Loucy (cell line): ENCODE results near the gene TBX21.

Experiments used
- EZH2phosphoT487 ChIP-seq: fragments of 200-600 bp; IDR thresholded peaks from 2 replicates; pipeline ENCODE4 v1.6.1; 2018; ENCODE audit warnings: antibody characterized with exemption, mild to moderate bottlenecking, moderate library complexity, borderline replicate concordance
- TF ChIP-seq, protein P1 (sequence below): fragments of 200-600 bp; sonication (generic); conservative IDR thresholded peaks from 2 replicates; pipeline ENCODE4 v1.5.1; 2014; ENCODE audit warnings: mild to moderate bottlenecking, antibody characterized with exemption, low read length

DNA sequence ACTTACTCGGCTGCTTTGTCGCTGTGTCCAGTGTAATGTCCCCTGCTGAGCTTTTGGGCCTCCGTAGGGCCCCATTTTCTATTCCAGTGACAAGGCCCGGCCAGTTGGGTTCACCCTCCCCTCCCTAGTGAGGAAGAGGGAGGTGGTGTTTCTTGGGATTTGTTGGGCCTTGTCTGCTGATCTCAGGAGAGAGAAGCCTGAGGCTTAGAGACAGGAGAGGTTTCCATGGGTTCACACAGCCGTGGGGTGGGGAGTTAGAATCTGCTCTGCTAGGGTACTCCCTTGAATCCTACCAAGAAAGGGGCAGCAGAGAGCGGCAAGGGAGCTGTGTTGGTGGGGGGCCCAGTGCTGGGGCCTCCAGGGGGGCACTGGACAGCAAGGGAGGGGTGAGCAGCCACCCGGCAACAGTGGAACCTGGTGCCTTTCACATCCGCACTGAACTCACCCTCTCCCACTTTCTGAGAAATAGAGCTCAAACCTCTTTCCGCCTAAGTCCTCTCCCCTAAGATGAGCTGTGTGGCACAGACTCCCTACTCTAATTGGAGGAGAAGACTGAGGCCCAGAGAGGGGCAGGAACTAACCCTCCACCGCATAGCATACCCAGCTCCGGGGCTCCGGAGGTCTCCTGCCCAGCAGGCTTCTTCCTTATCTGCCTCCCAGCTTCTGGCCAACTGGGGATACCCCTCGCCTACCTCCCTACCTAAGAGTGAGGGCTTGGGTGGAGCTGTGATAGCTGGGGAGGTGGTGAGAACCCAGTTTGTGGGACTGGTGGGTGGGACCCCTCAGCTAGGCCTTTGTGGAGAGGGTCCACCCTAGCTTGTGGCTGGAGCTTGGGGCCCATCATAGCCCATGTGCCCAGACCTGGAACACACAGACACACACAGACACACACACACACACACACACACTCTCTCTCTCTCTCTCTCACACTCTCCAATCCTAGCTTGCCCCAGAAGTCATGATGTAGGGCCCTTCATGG, 32.3 kb upstream of the TBX21 start:
- TF ChIP-seq, protein P1, sequence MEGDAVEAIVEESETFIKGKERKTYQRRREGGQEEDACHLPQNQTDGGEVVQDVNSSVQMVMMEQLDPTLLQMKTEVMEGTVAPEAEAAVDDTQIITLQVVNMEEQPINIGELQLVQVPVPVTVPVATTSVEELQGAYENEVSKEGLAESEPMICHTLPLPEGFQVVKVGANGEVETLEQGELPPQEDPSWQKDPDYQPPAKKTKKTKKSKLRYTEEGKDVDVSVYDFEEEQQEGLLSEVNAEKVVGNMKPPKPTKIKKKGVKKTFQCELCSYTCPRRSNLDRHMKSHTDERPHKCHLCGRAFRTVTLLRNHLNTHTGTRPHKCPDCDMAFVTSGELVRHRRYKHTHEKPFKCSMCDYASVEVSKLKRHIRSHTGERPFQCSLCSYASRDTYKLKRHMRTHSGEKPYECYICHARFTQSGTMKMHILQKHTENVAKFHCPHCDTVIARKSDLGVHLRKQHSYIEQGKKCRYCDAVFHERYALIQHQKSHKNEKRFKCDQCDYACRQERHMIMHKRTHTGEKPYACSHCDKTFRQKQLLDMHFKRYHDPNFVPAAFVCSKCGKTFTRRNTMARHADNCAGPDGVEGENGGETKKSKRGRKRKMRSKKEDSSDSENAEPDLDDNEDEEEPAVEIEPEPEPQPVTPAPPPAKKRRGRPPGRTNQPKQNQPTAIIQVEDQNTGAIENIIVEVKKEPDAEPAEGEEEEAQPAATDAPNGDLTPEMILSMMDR, result no peak
- no peak for TF ChIP-seq EZH2phosphoT487
